CD1c-positive myeloid dendritic cell (primary cell): ENCODE data around the gene ROR1.
"Not testable (repeated sequence)": the region's sequence is repeated elsewhere in the genome, so short reads cannot be mapped to it uniquely, and the experiment has no call there.

Experiments
- DNase-seq: peaks from one replicate; pipeline ENCODE4 v3.0.0-alpha.2; 2016; ENCODE audit errors: extremely low spot score

Gene ROR1

DNA sequence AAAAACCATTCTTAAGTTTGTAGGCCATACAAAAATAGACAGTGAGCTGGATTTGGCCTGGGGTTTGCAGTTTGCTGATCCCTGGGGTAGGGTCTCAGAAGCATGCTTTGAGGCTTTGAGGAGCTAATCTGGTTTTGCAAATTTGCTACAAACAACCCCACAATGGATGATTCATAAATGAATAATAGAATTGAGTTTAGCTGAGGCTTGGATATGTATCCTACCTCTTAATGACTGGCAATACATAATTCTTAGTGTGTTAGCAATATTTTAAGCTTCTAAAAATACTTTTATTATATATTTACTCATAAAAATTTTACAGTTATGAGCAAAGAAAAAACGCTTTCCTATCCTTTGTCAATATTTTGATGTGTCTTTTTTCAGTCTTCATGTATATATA lies 50.6 kb downstream of the ROR1 start:
- no peak for DNase-seq

DNA sequence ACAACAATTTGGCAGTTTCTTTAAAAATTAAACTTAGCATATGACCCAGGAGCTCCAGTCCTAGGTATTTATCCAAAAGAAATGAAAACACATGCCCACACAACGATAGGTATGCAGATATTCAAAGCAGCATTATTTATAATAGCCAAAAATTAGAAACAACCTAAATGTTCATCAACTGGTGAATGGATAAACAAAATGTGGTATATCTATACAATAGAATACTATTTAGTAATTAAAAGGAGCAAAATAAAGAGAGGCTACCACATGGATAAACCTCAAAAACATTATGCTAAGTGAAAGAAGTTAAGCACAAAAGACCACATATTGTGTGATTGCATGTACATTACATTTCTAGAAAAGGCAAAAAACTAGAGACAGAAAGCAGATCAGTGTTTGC lies 51.3 kb downstream of the ROR1 start:
- DNase-seq: no peak

DNA sequence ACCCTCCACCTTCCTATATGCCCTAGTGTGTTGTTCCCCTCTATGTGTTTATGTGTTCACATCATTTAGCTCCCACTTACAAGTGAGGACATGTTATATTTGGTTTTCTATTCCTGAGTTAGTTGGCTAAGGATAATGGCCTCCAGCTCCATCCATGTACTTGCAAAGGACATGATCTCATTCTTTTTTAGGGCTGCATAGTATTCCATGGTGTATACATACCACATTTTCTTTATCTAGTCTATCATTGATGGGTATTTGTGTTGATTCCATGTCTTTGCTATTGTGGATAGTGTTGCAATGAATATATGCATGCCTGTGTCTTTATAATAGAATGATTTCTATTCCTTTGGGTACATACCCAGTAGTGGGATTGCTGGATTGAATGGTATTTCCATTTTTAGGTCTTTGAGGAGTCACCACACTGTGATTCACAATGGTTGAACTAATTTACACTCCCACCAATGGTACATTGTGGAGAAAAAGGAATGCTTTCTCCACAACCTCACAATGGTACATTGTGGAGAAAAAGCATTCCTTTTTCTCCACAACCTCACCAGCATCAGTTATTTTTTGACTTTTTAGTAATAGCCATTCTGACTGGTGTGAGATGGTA lies 52.5 kb downstream of the ROR1 start:
- DNase-seq: not testable (repeated sequence)

DNA sequence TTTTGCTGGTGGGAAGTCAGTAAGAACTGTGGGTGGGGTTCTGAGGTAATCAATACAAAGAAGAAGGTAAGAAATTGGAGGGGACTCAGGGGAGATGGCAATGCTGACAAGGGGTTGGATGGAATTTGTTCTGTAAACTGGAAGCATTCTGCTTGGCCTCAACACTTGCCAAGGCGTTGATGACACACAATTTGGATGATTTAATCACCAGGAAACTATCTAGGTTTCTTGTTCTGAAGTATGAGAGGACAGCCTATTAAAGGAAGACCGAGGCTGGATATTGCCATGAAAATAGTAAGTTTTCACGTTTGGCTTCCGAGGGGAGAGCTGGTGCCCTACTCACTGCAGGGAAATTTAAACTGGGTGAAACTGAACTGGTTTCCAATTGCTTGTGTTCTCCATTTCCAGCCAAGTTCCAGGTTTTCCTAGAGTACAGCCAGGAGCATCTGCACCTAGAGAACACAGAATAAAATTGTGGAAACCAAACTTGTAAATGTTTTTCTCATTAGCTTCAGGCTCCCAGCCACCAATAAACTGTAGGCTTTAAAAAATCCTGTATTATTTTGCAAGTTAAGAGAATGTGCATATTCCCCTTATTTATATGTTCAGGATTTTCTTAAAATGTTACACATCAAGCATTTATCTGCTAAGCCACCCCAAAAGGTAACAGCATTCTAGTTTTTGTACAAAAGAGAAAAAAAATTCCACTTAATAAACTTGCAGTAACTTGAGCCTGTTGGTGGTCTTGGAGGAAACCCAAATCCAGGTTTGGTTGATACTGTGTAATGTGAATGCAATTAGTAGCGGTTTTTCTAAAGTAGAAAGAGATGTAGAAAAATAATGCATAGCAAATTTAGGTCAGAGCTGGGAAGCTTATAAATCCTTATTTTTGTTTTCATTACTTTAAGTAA lies 53.8 kb downstream of the ROR1 start:
- DNase-seq: no peak

DNA sequence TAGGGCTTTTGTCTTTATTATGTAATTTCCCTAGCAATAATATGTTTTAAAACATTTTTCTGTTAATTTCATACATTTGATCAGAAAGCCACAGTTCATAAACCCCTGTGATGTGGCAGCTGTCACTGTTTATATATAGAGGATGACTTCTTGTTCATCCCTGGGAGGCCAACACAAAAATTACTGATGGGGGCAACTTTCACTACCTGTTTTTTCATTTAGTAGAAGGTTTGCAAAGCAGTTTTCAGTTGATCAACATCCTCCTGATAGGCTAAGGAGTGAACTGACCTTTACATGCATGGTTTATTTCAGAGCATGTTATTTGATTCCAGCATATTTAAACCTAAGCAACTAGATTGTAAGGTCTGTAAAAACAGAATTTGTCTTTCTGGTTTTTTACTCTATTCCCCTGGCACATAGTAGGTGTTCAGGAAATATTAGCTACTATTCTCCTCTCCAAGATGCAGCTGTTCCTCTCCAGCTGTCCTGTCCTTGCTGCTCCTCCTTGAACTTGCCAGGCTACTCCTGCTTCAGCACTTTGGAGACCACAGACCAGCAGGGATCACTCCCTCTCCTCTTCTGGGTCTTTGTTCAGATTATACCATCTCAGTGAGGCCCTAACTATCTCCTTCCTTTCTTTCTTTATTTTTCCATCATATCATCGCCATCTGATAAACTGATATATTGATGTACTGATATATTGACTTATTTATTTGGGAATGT lies 54.7 kb downstream of the ROR1 start:
- no peak for DNase-seq

DNA sequence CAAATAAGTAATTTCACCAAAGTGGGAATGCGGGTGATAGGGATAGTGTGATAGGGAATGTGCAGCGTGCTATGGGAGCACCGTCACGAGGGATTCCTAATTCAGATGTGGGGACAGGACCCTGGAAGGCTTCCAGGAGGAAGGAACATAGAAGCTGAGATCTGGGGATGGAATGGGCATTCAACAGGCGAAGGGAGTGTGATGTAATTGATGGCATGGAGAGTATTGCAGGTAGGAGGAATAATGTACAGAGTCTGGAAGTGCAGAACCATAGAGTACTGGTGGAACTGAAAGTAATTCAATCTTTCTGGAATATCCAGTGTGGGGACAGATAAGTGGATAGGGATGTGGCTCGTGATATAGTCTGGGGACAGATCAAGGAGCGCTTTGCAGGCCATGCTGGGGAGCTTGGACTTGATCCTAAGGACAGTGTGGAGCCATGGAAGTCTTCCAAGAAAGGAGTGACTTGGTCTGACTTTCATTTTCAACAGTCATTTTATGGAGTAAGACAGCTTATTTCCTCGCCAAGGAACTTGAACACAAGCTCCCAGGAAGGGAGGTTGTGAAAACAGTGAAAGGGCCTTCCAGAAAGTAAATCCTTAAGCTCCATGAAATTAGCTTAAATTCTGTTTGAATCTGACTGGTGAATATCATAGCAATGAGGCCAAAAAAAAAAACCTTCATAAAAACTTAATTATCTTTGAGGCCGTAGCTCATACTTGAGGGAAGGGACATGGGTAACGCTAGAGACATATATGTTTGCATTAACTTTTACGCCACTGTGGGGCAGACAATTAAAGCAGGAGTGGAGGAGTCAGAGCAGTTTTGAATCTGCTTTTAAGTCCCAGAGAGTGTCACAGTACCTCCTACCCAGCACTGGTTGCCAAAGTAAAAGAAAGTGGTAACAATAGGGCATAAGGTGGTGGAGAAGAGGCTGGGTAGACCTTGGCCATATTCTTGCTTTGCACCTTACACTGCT lies 55.8 kb downstream of the ROR1 start:
- no peak for DNase-seq

DNA sequence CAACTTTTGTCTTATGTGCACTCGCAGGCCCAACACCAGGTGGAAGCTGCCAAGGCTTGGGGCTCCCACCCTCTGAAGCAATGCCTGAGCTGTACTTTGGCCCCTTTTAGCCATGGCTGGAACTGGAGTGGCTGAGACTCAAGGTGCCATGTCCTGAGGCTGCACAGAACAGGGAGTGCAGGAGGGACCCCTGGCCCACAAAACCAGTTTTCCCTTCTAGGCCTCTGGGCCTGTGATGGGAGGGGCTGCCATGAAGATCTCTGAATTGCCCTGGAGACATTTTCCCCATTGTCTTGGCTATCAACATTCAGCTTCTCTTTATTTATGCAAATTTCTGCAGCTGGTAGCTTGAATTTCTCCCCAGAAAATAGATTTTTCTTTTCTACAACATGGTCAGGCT lies 57.6 kb downstream of the ROR1 start:
- no peak for DNase-seq

DNA sequence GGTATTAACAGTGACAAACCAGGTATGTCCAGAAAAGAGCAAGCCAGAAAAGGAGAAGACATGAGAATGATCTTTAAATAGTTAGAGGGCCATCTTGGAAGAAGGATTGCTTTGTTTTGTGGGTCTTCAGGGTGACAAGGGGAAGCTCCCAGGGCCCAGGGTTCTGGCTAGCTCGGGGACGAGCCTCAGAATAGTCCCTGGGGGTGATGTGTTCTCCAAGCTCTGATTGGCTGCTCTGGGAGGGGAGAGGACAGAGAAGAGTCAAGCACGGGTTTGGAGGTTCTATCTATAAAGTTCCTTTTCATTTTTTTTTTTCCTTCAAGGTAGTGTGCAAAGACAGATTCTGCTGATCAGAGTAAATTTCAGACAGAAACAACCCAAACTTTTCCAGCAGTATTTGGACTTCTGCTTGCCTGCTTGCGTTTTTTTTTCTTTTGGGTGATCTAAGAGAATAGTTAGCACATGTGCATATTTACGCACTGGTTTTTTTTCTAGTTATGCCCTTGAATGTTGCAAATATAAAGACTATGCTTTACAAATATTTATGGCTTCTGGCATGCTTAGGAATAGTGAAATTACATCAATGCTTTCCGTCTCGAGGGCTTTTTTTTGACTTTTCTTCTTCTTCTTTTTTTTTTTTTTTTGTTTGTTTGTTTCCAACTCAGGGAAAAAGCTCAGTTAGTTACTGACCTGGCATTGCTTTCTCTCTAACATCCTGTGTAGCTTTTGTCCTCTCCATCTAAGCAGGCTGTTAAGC lies 59.7 kb downstream of the ROR1 start:
- DNase-seq: no peak

DNA sequence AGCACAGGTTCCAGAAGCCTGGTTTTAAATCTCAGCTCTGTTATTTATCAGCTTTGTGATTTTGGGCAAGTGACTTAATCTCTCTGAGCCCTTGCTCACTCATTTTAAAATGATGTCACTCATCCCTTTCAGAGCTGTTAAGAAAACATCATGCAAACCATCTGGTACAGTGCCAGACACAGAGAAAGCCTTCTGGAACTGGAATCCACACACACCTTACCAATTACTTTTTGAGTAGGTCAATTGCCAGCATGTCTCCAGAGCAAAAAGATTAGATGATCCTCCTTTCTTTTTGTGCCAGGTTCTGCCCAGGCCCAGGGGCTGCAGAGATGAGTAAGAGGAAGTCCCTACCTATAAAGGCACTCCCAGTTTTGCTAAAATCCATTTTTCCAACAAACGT lies 61.3 kb downstream of the ROR1 start:
- no peak for DNase-seq

DNA sequence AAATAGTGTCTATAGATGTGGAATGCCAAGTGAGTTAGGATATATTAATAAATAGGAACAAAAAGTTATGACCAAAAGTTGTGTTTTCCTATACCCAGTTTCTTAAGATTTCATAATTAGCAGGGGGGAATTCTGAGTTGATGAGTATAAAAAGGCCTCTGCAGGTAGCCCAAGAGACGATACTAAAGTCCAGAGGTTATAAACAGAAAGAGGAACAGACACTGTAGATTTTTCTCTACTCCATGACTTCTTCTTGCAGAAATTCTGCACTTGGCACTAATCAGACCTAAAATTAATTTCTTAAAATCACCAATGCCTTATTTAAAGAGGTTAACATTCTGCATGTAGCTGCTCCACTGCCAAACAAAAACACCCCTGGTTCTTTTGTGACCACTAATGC lies 62.6 kb downstream of the ROR1 start:
- no peak for DNase-seq

DNA sequence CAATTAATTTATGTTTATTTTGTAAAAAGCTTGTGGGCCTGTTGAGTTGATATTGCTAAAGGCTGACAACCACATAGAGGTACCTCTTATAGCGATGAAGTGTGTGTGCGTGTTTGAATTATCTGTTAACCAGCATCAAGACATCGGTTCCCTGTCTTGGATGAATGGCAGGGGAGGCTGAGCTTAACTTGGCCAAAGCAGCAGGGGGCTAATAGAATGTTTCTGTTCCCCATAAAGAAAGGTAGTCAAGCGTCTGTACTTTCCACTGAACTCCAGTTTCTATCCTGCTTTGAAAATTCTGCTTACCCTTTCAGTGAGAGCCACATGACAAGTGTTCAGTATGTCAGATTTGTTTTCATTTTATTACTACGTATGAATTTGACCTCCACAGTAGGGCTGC lies 63.0 kb downstream of the ROR1 start:
- no peak for DNase-seq

DNA sequence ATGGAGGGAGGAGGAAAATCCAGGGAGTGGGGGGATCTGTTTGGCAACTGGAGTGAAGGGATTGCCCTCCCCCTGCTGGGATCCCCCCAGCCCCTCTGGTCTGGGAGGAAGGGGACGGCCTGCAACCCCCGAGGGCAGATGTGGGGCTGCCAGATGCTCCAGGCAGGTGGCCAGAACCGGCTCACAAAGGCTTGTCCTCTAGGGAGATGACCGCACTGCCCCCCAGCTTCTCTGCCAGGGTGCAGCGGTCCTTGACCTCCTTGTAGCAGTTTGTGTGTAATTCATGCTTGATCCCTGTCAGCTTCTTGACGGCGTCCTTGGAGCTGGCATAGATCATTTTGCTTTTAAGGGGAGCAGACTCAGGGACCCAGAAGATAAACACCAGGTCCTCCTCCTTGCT lies 69.2 kb downstream of the ROR1 start:
- no peak for DNase-seq

DNA sequence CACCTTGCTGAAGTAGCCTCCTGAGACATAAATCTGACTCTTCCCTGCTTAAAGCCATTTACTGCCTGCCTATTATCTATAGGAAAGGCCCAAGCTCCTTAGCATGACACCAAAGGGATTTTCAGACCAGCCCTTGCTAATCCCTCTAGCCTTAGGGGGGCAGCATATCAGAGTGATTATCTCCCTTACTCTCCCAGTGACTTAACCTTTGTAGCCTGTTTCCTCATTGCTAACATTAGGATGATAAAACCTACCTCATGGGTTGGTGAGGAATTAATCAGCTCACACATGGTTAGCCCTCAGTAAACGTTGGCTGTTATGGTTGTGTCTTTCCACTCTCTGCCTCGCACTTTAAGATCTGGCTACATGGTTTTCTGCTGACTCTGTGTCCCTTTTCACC lies 70.1 kb downstream of the ROR1 start:
- no peak for DNase-seq

DNA sequence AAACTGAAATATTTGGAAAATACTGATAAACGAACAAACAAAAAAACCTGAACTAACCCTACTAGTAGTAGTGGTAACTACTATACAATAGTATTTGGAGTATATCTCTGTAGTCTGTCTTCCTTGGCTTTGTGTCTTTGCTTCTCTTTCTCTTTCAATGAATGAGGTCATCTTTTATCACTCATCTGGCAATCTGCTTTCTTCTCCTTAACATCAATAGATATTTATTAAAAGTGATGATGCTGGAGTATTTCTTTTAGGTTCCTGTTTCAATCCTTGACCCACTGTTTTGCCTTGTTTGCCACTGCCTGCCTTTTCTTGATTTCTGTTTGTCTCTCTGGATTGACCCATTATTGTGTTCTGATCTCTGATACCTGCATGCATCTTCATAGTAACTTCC lies 71.5 kb downstream of the ROR1 start:
- no peak for DNase-seq

DNA sequence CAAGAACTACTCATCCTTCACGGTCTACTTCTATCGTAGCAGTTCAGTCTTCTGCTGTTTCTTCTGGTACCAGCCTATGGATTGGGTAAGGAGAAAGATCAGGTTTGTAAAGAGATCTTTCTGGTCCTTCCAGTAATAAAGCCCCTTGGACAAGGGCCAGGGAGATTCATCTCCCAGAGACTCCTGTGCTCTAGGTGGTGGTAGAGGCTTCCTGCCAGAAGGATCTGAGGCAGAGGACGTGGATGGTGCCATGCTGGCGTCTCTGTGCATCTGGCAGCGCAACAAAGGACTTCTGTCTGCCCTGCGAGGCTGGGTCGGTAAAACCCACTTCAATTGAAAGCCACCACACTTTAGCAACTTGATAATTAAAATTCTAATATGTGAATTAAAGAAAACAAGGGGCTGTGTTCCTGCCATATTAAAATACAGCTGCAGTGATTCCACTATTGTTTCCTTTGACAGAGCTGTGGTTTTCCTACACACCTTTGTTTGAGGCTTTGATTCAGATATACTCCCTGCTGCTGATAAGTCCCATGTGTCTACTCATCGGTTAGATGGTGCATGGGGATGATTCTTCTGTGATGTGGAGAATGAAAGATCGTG lies 73.6 kb downstream of the ROR1 start:
- no peak for DNase-seq

DNA sequence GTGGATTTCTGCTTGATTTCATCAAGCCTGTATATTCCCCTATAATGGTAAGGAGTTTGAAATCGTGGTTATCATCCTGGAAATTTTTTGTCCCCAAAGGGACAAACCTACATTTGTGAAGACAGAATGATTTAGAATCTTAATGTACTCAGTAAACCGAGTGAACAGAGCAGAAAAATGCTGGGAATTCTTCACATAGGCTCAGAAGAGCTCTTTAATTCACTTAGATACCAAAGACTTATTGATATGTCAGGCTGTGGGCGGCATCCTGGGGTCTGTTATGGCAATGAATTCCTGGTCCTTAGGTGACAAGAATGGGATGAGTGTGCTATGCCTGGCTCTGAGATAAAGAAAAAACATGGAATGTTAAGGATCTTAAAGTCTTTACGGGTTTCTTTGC lies 74.9 kb downstream of the ROR1 start:
- DNase-seq: no peak

DNA sequence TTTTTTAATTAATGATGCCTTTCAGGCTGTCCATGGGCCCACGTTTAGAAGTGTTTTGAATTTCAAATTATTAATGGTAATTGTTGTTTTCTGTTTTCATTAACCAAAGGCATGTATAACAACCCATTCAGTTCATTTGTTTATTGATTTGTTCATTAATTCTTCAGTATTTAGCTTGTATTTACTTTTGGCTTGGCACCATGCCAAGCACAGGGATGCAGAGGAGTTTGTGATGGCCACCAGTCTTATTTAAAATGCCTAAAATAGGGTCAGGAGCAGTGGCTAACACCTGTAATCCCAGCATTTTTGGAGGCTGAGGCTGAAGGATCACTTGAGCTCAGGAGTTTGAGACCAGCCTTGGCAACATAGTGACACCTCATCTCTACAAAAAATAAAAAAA lies 75.3 kb downstream of the ROR1 start:
- no peak for DNase-seq

DNA sequence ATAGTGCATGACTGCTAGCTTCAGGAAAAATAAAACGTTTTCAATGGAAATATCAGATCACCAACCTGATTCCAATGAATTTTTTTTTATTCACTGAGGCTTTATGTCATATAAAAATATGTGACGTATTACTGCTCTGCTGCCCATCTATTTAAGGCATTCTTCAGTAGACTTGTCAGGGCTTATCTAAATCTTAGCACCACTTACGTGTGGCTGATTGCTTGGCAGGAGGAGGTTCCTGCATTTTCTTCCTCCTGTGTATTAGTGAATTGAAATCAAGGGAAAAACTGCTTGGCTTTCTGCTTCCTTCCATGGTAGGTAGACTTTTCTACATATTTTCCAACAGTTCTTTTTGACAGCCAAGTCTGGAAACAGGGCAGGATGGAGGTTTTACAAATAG lies 80.3 kb downstream of the ROR1 start:
- no peak for DNase-seq

DNA sequence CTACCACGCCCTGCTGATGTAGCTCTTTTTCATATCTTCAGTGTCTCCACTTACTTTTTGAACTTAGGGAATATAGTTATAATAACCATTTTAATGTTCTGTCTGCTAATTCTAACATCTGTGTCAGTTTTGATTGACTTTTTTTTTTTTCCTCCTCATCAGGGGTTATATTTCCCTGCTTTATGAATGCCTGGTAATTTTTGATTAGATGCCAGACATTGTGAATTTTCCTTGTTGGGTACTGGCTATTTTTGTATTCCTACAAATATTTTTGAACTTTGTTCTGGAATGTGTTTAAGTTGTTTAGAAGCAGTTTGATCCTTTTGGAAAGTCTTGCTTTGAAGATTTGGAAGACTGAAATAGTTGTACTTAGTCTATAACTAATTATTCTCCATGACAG lies 82.1 kb downstream of the ROR1 start:
- no peak for DNase-seq

DNA sequence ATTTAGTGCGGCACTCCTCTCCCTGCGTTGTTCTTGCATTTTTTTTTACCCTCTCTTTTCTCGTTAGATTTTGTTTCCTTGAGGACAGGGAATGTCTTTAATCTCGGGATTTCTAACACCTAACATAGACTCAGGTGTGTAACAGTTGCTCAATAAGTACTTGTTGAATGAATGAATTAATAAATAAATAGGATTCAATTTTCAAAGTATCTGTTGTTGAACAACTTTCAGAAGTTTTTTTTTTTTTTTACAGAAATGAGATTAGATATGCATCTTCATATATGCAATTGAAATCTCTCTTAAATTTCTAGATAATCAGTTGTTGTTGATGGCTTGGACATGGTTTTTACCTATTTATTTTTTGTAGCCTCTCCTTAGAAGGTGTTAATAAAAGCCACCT lies 83.1 kb downstream of the ROR1 start:
- DNase-seq: no peak

DNA sequence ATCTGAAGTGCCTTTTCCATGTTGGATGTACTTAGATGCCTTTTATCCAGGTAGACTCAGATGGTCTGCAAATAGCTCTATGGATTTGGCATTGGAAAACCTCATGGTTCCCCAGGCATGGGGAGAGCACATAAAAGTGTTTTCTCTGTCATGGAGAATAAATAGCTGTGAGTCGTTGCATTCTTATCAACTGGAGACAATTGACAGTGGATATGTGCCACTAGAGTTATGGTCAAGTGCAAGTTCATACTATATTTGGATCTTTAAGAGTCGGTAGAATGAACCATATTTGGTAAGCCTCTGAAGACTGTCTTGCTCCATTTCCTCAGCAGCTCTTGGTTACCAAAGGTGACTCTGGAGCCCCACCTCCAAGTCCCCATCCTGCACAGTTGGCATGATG lies 83.7 kb downstream of the ROR1 start:
- no peak for DNase-seq
